Right atrium auricular region (tissue), 2 donors: ENCODE measurements around the gene MT1F. TPM values are rescaled to one million over a fixed set of nuclear protein-coding genes. Genes with fewer than 3 reads are reported as not detected.

Experiments
- DNase-seq: peaks from one replicate; pipeline ENCODE4 v3.0.0-alpha.2; 2019; ENCODE audit warnings: low spot score
- H3K27ac ChIP-seq, 2 donors: fragments of 200-600 bp; sonication (generic); 1 replicate in 1 of 2; 2 replicates in 1 of 2; pipeline ENCODE4 v1.5.1; 2016 to 2019
- H3K27me3 ChIP-seq, 2 donors: fragments of 200-600 bp; sonication (generic); one replicate each; pipeline versions ENCODE4 v1.5.1 to v1.6.0; 2017 to 2019
- H3K36me3 ChIP-seq: fragments of 200-600 bp; sonication (generic); one replicate; pipeline ENCODE4 v1.5.1; 2016
- H3K4me1 ChIP-seq, 2 donors: fragments of 200-600 bp; sonication (generic); one replicate each; pipeline versions ENCODE4 v1.5.1 to v1.6.0; 2017 to 2019
- H3K4me3 ChIP-seq, 2 donors: fragments of 200-600 bp; sonication (generic); 1 replicate in 1 of 2; 2 replicates in 1 of 2; pipeline ENCODE4 v1.5.1; 2017 to 2019; ENCODE audit warnings: mild to moderate bottlenecking in 1 of 2, moderate library complexity in 1 of 2
- H3K9me3 ChIP-seq, 2 donors: fragments of 200-600 bp; sonication (generic); one replicate each; pipeline ENCODE4 v1.5.1; 2019
- CTCF ChIP-seq, 2 donors: fragments of 200-600 bp; sonication (generic); IDR thresholded peaks; one replicate each; pipeline ENCODE4 v1.5.1; 2019; ENCODE audit warnings: antibody characterized with exemption in 2 of 2
- total RNA-seq, 2 donors: library from RNA; depleted of rRNA; stranded (reverse); fragments of >200 nt; gene quantifications; one replicate each; pipeline ENCODE4 v1.1.0, GENCODE V29; 2016

The MT1F gene
- total RNA-seq, 2 donors from 2014 or later: 3.2 to 6.1 TPM

GRCh38 chr16:56682703-56683397 is 25.1 kb downstream of the MT1F start:
- no peaks in the 10 kb centered on the region for H3K27me3 ChIP-seq
- peaks cover 0 to 40% of the 10 kb centered on the region in 2 donors for H3K4me1 ChIP-seq
- TF ChIP-seq CTCF (IDR thresholded peaks at IDR 0.05): no peak
- peak overlapping the region; percentile 86 to 87 for H3K27ac ChIP-seq
- peak overlapping the region; percentile 59 to 60 for H3K4me3 ChIP-seq
- no peak for DNase-seq
- peaks cover 4% of the 10 kb centered on the region for H3K36me3 ChIP-seq
- no peaks in the 10 kb centered on the region for H3K9me3 ChIP-seq

DNA sequence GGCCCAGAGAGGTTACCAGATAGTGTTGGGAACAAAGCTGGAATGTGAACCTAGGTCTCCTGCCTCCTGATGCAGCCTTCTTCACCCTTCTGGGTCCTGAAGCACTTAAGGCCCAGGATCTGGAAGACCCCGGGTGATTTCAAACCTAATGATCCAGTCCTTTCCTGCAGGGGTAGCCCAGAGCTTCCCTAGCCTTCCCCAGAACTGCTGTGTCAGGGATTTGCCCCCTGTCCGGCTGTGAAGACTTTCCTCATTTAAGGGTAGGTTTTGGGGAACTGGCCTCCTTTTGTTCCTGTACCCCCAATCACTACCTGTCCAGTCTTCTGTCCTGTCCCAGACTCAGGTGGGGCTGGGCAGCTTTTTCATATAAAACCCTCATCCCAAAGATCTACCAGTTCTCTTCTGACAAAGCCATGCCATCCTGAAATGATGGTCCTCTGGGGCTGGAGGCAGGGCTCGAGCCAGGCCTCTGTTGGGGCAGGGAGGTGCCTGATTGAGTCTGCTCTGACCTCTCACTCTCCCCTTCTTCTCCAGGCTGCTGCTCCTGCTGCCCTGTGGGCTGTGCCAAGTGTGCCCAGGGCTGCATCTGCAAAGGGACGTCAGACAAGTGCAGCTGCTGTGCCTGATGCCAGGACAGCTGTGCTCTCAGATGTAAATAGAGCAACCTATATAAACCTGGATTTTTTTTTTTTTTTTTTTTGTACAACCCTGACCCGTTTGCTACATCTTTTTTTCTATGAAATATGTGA is 25.8 kb downstream of the MT1F start:
- TF ChIP-seq CTCF (IDR thresholded peaks at IDR 0.05): no peak
- peaks cover 4% of the 10 kb centered on the region for H3K36me3 ChIP-seq
- peak overlapping the region; percentile 59 to 60 for H3K4me3 ChIP-seq
- H3K27ac ChIP-seq: peak overlapping the region; percentile 86 to 87
- no peak for DNase-seq
- H3K4me1 ChIP-seq: peaks cover 0 to 40% of the 10 kb centered on the region in 2 donors
- H3K9me3 ChIP-seq: no peaks in the 10 kb centered on the region
- H3K27me3 ChIP-seq: no peaks in the 10 kb centered on the region

GRCh38 chr16:56684256-56684925 is 26.6 kb downstream of the MT1F start:
- no peak for TF ChIP-seq CTCF (IDR thresholded peaks at IDR 0.05)
- H3K4me1 ChIP-seq: peaks cover 0 to 40% of the 10 kb centered on the region in 2 donors

GRCh38 chr16:56684926-56685590 is 27.3 kb downstream of the MT1F start:
- Histone ChIP-seq H3K9me3 (no peaks in the 10 kb centered on the region), H3K27me3 (no peaks in the 10 kb centered on the region), H3K4me3 (no peak overlapping the region), H3K36me3 (peaks cover 4% of the 10 kb centered on the region), H3K27ac (peak overlapping the region; percentile 86 to 87), H3K4me1 (peaks cover 0 to 36% of the 10 kb centered on the region in 2 donors)
- DNase-seq: no peak
- no peak for TF ChIP-seq CTCF (IDR thresholded peaks at IDR 0.05)

More at GRCh38 chr16:56684256-56684925, 26.6 kb downstream of the MT1F start:
- peaks cover 4% of the 10 kb centered on the region for H3K36me3 ChIP-seq
- peak overlapping the region; percentile 59 to 60 for H3K4me3 ChIP-seq
- H3K27ac ChIP-seq: peak overlapping the region; percentile 86 to 87
- no peaks in the 10 kb centered on the region for H3K27me3 ChIP-seq
- DNase-seq: no peak
- H3K9me3 ChIP-seq: no peaks in the 10 kb centered on the region

DNA sequence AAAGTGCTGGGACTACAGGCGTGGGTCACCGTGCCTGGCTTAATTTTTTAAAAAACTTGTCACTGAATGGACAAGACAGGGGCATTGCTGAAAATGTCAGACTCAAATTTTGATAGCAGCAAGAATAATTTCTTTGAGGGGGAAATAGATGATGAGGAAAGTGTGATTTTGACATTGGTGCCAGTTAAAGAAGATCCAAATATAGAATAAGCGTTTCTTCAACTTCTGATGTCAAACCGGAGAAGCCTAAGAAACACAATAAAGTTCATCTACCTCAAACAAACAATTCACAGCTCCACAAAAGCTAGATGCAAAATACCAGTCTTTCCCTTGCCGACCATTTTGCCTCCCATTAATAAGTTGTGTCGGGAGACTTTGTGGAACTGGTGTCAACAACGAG is 29.0 kb downstream of the MT1F start:
- no peak for TF ChIP-seq CTCF (IDR thresholded peaks at IDR 0.05)
- no peaks in the 10 kb centered on the region for H3K9me3 ChIP-seq
- no peaks in the 10 kb centered on the region for H3K27me3 ChIP-seq
- no peak overlapping the region for H3K4me3 ChIP-seq
- DNase-seq: no peak
- peaks cover 4% of the 10 kb centered on the region for H3K36me3 ChIP-seq
- H3K4me1 ChIP-seq: peaks cover 0 to 29% of the 10 kb centered on the region in 2 donors
- no peak overlapping the region for H3K27ac ChIP-seq
